Measurements from ENCODE around the gene PLCL1.

DNA sequence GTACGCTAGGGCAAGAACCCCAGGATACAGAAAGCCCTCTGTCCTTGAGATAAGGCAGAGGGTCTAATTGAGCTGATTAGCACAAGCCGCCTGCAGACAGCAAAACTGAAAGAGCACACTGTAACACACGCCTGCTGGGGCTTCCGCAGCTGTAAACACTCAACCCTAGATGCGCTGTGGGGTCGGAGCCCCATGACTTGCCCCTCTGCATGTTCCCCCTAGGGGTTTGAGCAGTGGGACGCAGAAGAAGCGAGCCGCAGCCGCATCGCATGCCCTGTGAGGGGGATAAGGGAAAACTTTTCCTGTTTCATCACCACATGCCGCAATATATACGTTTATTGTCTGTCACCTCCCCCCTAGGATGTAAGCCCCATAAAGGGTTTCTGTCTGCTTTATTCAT lies 384.6 kb downstream of the PLCL1 start:
- TF ChIP-seq, protein P1, sequence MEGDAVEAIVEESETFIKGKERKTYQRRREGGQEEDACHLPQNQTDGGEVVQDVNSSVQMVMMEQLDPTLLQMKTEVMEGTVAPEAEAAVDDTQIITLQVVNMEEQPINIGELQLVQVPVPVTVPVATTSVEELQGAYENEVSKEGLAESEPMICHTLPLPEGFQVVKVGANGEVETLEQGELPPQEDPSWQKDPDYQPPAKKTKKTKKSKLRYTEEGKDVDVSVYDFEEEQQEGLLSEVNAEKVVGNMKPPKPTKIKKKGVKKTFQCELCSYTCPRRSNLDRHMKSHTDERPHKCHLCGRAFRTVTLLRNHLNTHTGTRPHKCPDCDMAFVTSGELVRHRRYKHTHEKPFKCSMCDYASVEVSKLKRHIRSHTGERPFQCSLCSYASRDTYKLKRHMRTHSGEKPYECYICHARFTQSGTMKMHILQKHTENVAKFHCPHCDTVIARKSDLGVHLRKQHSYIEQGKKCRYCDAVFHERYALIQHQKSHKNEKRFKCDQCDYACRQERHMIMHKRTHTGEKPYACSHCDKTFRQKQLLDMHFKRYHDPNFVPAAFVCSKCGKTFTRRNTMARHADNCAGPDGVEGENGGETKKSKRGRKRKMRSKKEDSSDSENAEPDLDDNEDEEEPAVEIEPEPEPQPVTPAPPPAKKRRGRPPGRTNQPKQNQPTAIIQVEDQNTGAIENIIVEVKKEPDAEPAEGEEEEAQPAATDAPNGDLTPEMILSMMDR (IDR thresholded peaks at IDR 0.05; ENCODE audit: low read length), result no peak
- TF ChIP-seq EZH2 (IDR thresholded peaks at IDR 0.05; ENCODE audit: borderline replicate concordance, low read length), result no peak
